ENCODE data around the gene LCE3E. TPM values are rescaled to one million over a fixed set of nuclear protein-coding genes. Genes with fewer than 3 reads are reported as not detected.

The LCE3E gene
- total and polyA plus RNA-seq, 2 donors (not counting 3 experiments of a cell fraction or from before 2014, with no cell fraction given), result not detected

DNA sequence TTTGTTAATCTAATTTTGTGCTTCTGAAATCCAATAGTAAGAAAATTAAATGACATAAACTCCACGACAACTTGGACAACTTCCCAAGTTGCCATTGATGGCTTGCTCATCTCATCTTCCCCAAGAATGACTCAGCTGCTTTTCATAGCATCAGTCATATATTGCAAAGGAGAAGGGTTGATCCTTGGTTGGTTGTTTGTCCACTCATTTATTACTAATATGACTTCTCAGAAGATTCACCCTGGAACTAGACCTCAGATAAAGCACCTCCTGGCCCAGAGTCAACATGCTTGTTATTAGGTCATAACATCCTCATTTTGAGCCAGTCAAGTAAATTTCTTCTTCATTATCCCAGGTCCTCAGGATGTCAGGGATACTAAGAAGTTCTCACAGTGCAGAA lies 16.1 kb upstream of the LCE3E start:
- TF ChIP-seq JUN (IDR thresholded peaks at IDR 0.05; ENCODE audit: borderline replicate concordance, insufficient read depth, insufficient read length, low read depth) (no peak), MYC (IDR thresholded peaks at IDR 0.05; ENCODE audit: low read depth, low read length) (no peak), FOS (IDR thresholded peaks at IDR 0.05; ENCODE audit: borderline replicate concordance, insufficient read depth, low read length) (no peak), POLR2AphosphoS5 (IDR thresholded peaks at IDR 0.05; ENCODE audit: insufficient read depth, low read depth, low read length) (no peak), GATA2 (IDR thresholded peaks at IDR 0.05; ENCODE audit: insufficient read depth, insufficient read length, low read depth, low read length) (no peak)
- TF ChIP-seq, protein P1, sequence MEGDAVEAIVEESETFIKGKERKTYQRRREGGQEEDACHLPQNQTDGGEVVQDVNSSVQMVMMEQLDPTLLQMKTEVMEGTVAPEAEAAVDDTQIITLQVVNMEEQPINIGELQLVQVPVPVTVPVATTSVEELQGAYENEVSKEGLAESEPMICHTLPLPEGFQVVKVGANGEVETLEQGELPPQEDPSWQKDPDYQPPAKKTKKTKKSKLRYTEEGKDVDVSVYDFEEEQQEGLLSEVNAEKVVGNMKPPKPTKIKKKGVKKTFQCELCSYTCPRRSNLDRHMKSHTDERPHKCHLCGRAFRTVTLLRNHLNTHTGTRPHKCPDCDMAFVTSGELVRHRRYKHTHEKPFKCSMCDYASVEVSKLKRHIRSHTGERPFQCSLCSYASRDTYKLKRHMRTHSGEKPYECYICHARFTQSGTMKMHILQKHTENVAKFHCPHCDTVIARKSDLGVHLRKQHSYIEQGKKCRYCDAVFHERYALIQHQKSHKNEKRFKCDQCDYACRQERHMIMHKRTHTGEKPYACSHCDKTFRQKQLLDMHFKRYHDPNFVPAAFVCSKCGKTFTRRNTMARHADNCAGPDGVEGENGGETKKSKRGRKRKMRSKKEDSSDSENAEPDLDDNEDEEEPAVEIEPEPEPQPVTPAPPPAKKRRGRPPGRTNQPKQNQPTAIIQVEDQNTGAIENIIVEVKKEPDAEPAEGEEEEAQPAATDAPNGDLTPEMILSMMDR (IDR thresholded peaks at IDR 0.05; ENCODE audit: extremely low read depth in 1 of 2, insufficient read depth in 1 of 2, low read depth in 1 of 2, low read length in 2 of 2), result no peak
- TF ChIP-seq, protein P2, sequence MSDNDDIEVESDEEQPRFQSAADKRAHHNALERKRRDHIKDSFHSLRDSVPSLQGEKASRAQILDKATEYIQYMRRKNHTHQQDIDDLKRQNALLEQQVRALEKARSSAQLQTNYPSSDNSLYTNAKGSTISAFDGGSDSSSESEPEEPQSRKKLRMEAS (IDR thresholded peaks at IDR 0.05; ENCODE audit: insufficient read depth, insufficient read length), result no peak
- Histone ChIP-seq H2AFZ (ENCODE audit: low read depth, low read length) (no peak overlapping the region), H3K36me3 (ENCODE audit: control insufficient read depth in 2 of 2, extremely low read depth in 1 of 2, insufficient read depth in 2 of 2, low read length in 2 of 2) (no peaks in the 10 kb centered on the region), H3K4me3 (replicated peaks in 1 of 3; ENCODE audit: insufficient read depth in 1 of 3, low read depth in 1 of 3, low read length in 3 of 3) (no peak overlapping the region), H3K9me3 (replicated peaks; ENCODE audit: control insufficient read depth, insufficient read depth, low read length) (peaks cover 2% of the 10 kb centered on the region), H3K27me3 (ENCODE audit: control insufficient read depth in 2 of 2, insufficient read depth in 2 of 2, low read length in 2 of 2) (no peaks in the 10 kb centered on the region), H3K9ac (replicated peaks; ENCODE audit: extremely low read depth, insufficient read depth, low read length) (no peak overlapping the region), H4K20me1 (replicated peaks; ENCODE audit: control insufficient read depth, extremely low read depth, insufficient read depth, low read length) (no peaks in the 10 kb centered on the region), H3K9me1 (replicated peaks; ENCODE audit: control insufficient read depth, extremely low read depth, insufficient read depth, low read length) (no peaks in the 10 kb centered on the region), H3K79me2 (ENCODE audit: control insufficient read depth, insufficient read depth, low read length) (no peaks in the 10 kb centered on the region), H3K27ac (ENCODE audit: insufficient read depth, low read depth, low read length) (no peak overlapping the region), H3K4me2 (ENCODE audit: insufficient read depth, low read length) (no peak overlapping the region), H3K4me1 (ENCODE audit: control insufficient read depth, extremely low read depth, insufficient read depth, low read length) (no peaks in the 10 kb centered on the region)
- DNase-seq (ENCODE audit: low read depth, low spot score) (no peak), FAIRE-seq (no peak)
- ChIA-PET POLR2A (no interaction called here), CTCF (no interaction called here)
- dilution Hi-C loops (cut with MboI; ENCODE audit: extremely low pct_ligation_motif_present, low sequenced_read_pairs) (no loop called here), intact Hi-C loops (cut with micrococcal nuclease) (no loop called here)
- BruUV-seq (replicated peaks), result no TSS peak

Measured in endothelial cell of umbilical vein (primary cell).